Psoas muscle (tissue), 8 donors: ENCODE results near the gene ARHGEF17. TPM values are rescaled to one million over a fixed set of nuclear protein-coding genes. Genes with fewer than 3 reads are reported as not detected.

Experiments used
- ATAC-seq, 4 donors: fragments of 200-7000 bp; cut with Tn5 transposase; one replicate each; pipeline ENCODE4 v1.9.1; 2020; ENCODE audit warnings: moderate library complexity in 3 of 4, mild to moderate bottlenecking in 2 of 4
- DNase-seq, 2 donors: peaks; one replicate each; pipeline ENCODE4 v3.0.0-alpha.2; 2020
- H3K27ac ChIP-seq: fragments of 200-600 bp; one replicate; pipeline ENCODE4 v1.8.0; 2022
- H3K27me3 ChIP-seq, 3 donors: fragments of 200-600 bp in 1 of 3; one replicate each; pipeline versions ENCODE4 v1.6.1 to v1.8.0; 2013 to 2022; ENCODE audit warnings: low read length in 2 of 3, mild to moderate bottlenecking in 2 of 3, moderate library complexity in 1 of 3; ENCODE audit not compliant: insufficient read depth in 3 of 3
- H3K36me3 ChIP-seq, 2 donors: fragments of 200-600 bp in 1 of 2; one replicate each; pipeline versions ENCODE4 v1.6.1 to v1.8.0; 2013 to 2022; ENCODE audit warnings: low read depth in 1 of 2, mild to moderate bottlenecking in 1 of 2, moderate library complexity in 1 of 2; ENCODE audit not compliant: insufficient read depth in 1 of 2
- H3K4me1 ChIP-seq: fragments of 200-600 bp; one replicate; pipeline ENCODE4 v1.8.0; 2022
- H3K4me3 ChIP-seq: fragments of 200-600 bp; one replicate; pipeline ENCODE4 v1.8.0; 2022; ENCODE audit warnings: mild to moderate bottlenecking
- H3K9me3 ChIP-seq: fragments of 200-600 bp; one replicate; pipeline ENCODE4 v1.8.0; 2022
- WGBS, 3 donors: extraction: QIAGEN DNeasy Blood & Tissue Kit; methylation state at CpG; one replicate each; pipeline versions ENCODE4 v1.1.6 to v1.1.7; 2013; 5-methylcytosine and 5-hydroxymethylcytosine counted together
- intact Hi-C, 2 donors: fragments of 100-400 bp; cut with DNase I; formaldehyde crosslinking; loops; one replicate each; pipeline versions ENCODE4 v1.11.0 to v1.14.2; 2022
- polyA plus RNA-seq, 3 donors: library from polyadenylated mRNA; stranded (reverse); fragments of 200-250 nt; gene quantifications; one replicate each; pipeline ENCODE4 v1.2.3, GENCODE V29; 2013
- total RNA-seq, 4 donors: library from RNA; stranded (reverse); fragmentation: NEBNext Ultra II Directional in 2 of 4; extraction: Animal tissue kit (Norgen Biotek cat#: 25700) in 2 of 4; gene quantifications; one replicate each; pipeline versions ENCODE4 v1.2.1 to v1.2.4, GENCODE V29; 2021 to 2023
- TF ChIP-seq, protein P1 (sequence below): fragments of 200-600 bp; IDR thresholded peaks from one replicate; pipeline ENCODE4 v1.8.0; 2022; ENCODE audit warnings: antibody characterized with exemption
- donor health status: healthy with polysubstance abuse.
- donor health status: DM: no; HTN: no; CAD: no; lungs with moderate emphysema.
- donor health status: Bipolar disorder and iron deficiency.
- donor health status: healthy.
- donor health status: DM: yes; HTN: yes; CAD: no.
- donor health status: DM: no; HTN: no; CAD: no.
- donor health status: DM: no; HTN: no; CAD: no.
- donor health status: DM: yes; HTN: yes; CAD: no.

ARHGEF17 gene
- total and polyA plus RNA-seq, 7 donors, result 5.7 to 38.4 (median 10.8) TPM

DNA sequence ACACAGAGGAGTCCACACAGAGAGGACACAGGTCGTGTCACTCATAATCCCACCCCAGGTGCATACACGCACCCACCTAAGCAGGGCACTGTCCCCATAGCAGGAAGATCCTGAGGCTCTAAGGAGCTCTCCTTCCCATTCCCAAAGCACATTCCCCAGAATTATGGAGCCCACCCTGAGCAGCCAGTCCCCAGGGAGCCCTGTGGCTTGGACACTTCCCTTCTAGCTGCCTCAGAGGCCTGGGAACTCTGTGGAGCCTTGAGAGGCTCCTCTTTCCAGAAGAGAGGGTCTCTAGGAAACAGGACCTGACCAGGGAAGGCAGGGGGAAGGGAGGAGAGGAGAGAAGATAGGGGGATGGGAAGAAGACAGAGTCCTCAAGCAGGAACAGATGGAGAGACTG is 29.8 kb downstream of the ARHGEF17 start:
- WGBS, 3 donors, result 85 to 90% (median 89%) methylated on average over 2 of the region's 2 CpGs
- TF ChIP-seq, protein P1, sequence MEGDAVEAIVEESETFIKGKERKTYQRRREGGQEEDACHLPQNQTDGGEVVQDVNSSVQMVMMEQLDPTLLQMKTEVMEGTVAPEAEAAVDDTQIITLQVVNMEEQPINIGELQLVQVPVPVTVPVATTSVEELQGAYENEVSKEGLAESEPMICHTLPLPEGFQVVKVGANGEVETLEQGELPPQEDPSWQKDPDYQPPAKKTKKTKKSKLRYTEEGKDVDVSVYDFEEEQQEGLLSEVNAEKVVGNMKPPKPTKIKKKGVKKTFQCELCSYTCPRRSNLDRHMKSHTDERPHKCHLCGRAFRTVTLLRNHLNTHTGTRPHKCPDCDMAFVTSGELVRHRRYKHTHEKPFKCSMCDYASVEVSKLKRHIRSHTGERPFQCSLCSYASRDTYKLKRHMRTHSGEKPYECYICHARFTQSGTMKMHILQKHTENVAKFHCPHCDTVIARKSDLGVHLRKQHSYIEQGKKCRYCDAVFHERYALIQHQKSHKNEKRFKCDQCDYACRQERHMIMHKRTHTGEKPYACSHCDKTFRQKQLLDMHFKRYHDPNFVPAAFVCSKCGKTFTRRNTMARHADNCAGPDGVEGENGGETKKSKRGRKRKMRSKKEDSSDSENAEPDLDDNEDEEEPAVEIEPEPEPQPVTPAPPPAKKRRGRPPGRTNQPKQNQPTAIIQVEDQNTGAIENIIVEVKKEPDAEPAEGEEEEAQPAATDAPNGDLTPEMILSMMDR, result no peak
- Histone ChIP-seq H3K4me1 (peaks cover 11% of the 10 kb centered on the region), H3K4me3 (no peak overlapping the region), H3K27me3 (no peaks in the 10 kb centered on the region), H3K36me3 (no peaks in the 10 kb centered on the region), H3K9me3 (no peaks in the 10 kb centered on the region), H3K27ac (no peak overlapping the region)
- DNase-seq, result no peak
- ATAC-seq, result no peak
- intact Hi-C loops, result loop anchor here in 1 of 2 donors (5.0 kb wide), 1 partner anchor 151 kb away; no protein-coding TSS in a partner anchor

DNA sequence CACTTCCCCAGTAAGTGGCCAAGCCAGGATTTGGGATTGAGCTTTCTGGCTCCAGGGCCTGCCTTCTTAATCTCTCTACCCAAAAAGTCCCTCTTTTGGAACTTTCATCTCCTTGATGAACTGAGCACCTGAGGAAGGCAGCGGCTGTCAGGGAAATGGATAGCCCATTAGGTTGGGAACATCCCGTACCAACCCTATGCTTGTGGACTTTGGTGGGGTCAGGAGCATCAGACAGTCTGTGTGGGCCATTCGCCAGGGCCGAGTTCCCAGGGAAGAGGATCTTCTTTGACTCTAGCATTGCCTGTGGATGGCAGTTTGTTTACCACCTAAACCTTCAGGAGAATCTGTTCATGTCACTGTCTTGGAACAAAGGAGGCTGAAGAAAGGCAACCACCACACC is 30.2 kb downstream of the ARHGEF17 start:
- no peaks in the 10 kb centered on the region for H3K9me3 ChIP-seq
- H3K4me1 ChIP-seq, result peaks cover 14% of the 10 kb centered on the region
- intact Hi-C loops, result loop anchor here in 1 of 2 donors (5.0 kb wide), 1 partner anchor 151 kb away; no protein-coding TSS in a partner anchor
- H3K4me3 ChIP-seq, result no peak overlapping the region
- DNase-seq (no peak), ATAC-seq (no peak)
- no peak overlapping the region for H3K27ac ChIP-seq
- no peaks in the 10 kb centered on the region for H3K36me3 ChIP-seq
- WGBS, 3 donors, result 53 to 77% (median 68%) methylated on average over 4 of the region's 4 CpGs
- no peaks in the 10 kb centered on the region for H3K27me3 ChIP-seq
- TF ChIP-seq, protein P1, result no peak

DNA sequence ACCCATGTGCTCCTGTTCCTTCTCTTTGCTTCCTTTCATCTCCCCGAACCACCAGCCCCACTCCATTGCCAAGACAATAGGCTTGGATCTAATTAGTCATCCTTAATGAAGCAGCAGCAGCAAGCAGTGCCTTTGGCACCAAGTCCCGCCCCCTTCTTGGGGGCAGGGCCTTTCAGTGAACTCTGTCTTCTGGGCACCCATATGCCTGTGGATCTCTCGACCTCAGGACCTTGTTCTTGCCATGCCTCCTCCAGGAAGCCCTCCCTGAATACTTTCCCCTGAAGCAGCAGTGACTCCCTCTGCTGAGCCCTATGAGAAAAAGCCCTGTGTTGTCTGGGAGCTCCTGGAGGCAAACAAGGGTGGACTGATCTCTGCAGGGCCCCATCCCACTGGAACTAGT is 32.1 kb downstream of the ARHGEF17 start:
- H3K4me1 ChIP-seq, result peaks cover 15% of the 10 kb centered on the region
- WGBS, 3 donors, result 70 to 88% (median 73%) methylated on average over 3 of the region's 3 CpGs
- H3K27me3 ChIP-seq, result no peaks in the 10 kb centered on the region
- H3K36me3 ChIP-seq, result no peaks in the 10 kb centered on the region
- TF ChIP-seq, protein P1, result no peak
- intact Hi-C loops, result no loop called here
- H3K4me3 ChIP-seq, result no peak overlapping the region
- ATAC-seq, result no peak
- DNase-seq, result no peak
- no peak overlapping the region for H3K27ac ChIP-seq
- H3K9me3 ChIP-seq, result no peaks in the 10 kb centered on the region

DNA sequence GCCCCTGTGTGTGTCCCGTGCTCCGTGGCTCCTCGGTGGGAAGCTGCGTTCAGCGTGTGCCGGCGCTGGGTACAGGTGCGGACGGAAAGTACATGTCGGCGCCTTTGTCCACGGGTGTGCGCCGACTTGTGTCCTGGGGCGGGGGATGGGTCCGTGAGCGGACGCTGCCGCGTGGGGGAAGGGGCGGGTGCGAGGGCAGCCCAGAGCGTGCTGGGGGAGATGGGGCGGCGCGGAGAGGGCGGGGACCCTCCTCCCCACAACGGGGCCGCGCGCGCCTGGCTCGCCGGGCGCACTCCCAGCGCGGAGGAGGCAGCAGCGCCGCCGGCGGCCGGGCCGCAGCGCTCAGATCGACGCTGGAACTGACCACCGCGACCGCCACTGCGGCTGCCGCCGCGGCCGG is 34.6 kb downstream of the ARHGEF17 start:
- TF ChIP-seq, protein P1, result no peak
- Histone ChIP-seq H3K4me3 (peak overlapping the region; percentile 62), H3K9me3 (no peaks in the 10 kb centered on the region), H3K27ac (peak overlapping the region; percentile 36), H3K27me3 (no peaks in the 10 kb centered on the region), H3K36me3 (peaks cover 0 to 7% of the 10 kb centered on the region in 2 donors), H3K4me1 (peaks cover 17% of the 10 kb centered on the region)
- peak; percentile 37 to 72 (median 60) for ATAC-seq
- 7 to 20% (median 15%) methylated on average over 26 to 54 of the region's 54 CpGs for WGBS, 3 donors
- DNase-seq, result no peak
- intact Hi-C loops, result no loop called here
